Measurements from ENCODE around the gene LRMDA.
A peak's percentile ranks its signal among the peaks of the same experiment; 100 is the strongest.

LRMDA gene

DNA sequence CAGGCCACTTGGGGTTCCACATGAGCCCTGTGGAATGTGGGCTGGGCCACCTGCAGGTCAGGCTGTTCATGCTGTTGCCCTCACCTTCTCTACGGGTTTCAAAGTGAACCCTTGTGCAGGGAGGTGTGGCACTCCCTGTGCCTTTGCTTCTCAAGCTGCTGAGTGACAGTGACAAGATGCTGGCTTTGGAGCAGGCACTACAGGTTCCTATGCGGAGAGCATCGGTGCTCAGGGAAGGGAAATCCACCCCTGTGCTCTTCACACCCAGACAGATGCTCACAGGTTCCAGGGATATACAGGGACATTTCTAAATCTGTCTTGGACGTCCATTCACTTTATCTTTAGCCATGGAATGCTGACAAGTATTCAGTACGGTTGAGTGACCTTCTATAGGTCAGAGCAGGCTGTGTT lies 1005.0 kb downstream of the LRMDA start:
- DNase-seq, result no peak

DNA sequence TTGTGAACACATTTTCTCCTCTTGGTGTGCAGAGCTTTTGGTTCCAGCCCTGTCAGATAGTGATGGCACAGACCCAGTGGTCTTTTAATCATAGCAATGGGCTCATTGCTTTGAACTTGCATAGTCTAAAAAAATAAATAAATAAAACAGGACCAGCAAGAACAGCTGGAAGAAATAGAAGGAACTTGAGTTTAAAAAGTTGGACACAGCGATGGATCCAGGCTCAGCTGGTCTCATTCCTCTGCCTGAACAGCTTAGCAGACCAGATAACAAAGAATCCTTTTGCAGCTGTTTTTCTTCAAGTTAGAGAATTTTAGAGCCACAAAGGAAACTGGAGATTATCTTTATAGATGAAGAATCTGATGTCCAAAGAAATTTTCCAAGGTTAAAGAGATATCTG lies 1005.6 kb downstream of the LRMDA start:
- no peak for DNase-seq

DNA sequence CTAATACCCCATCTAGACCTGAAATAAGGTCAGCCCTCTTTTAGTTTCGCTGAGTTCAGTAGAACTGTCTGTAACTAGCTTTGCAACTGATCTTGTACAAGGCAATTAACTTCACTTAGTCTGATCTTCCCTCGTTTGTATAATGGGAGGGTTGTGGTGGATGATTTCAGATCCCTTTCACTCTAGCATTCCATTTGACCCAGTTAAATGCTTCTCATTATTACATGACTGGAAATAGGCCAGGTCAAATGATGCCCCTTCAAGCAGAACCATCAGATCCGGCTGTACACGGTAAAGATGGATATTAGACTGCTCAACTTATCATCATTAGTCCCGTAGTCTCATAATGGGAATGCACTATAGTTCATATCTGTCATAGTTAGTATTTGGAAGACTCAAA lies 1009.0 kb downstream of the LRMDA start:
- no peak for DNase-seq

- DNase-seq, result no peak
These were observed 1010.7 kb downstream of the LRMDA start for GRCh38 chr10:76442113-76442512.

DNA sequence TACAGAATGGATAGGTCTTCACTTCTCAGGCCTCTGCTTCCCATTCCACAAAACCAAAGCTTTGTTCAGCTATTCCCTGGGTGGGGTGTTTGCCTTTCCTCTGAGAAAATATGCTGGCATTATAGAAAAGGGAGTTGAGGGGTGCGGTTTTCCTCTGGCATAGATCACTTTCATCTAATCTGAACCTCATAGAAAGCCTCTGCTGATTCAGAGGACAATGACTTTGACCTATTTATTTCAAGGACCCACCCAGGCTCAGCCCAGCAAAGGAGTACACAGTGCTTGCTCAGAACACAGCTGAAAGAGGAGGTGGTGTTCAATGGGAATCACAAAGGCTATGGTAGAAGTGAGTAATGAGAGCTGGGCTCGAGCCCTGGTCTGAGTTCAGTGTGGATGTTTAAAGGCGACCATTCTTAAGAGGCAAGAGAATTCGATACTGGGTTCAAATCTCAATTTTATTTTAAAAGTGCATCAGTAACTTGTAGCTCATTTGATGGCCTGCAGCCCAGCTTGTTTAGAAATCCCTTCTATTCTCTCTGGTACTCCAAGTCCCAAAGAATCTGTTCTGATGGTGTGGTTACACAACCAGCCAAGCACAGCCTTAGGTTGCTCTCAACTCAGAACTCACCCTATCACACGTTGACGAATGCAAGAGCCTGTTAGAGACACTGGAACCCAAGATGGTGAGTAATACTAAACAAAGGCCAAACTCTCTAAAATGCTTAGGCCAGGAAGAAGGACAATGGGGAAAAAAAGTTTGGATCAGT lies 1012.8 kb downstream of the LRMDA start:
- DNase-seq, result no peak

DNA sequence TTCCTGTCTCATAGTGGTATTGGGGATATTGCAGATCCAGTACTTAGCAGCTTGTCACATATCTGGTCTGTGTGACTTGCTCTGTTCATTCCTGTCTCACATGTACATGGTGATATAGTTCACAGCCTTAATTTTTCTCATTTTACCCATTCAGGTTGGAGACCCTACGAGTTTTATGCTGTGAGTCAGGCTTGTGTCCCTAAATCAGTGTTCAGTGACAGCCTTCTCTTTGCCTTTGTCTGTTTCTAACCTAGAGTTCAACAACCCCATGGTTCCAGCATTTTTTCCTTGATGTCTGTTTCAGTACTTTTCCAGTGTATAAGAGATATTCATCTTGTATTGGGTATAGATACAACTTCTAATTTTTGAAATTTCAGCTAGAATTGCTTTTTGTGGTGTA lies 1016.2 kb downstream of the LRMDA start:
- DNase-seq, result no peak

DNA sequence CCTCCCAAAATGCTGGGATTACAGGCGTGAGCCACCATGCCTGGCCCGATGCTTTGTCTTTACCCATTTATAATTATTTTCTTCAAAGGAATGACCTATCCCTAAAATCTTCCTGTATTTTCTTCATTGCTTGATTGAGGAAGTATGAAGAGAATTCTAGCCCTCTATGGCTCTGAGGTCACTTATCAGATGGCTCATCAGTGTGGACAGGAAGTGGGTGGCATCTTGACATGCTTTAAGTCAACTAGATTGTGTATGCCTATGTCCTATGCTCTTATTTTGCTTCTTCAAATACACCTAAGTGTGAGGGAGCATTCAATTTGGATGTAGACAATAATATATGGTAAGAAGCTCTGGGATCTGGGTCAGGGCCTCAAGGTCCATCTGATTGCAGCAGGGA lies 1020.5 kb downstream of the LRMDA start:
- DNase-seq, result no peak

GRCh38 chr10:76453332-76453731 lies 1021.9 kb downstream of the LRMDA start:
- no peak for DNase-seq

GRCh38 chr10:76453997-76454396 lies 1022.6 kb downstream of the LRMDA start:
- DNase-seq, result no peak

DNA sequence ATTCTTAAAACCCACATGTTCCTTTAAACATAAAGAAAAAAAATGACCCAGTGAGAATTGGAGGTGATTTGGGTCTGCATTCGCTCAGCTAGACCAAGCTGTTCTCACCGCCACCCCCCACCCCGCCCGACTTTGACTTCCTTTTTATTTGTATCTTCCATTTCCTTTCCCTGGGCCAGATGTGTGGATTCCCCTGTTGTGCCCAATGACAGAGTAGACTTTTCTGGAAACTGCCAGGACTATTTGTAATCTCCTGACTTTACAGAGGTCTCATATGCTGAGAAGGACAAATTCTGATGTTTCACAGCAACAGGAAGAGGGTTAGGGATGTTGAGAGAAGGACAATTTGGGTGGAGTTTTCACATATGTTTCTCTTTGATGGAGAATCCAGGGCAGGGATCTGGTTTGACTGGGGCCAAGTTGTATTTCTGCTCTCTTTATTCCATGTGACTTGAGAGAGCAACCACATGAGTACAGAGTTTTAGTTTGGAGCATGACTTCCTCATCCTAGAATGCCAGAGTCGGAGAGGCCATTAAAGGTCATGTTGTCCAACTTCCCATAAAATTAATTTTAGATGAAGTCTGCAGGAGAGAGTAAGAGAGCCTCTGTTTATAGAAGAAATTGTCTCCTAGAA lies 1023.2 kb downstream of the LRMDA start:
- no peak for DNase-seq

GRCh38 chr10:76456197-76456596 lies 1024.8 kb downstream of the LRMDA start:
- no peak for DNase-seq

GRCh38 chr10:76459016-76459730 lies 1027.7 kb downstream of the LRMDA start:
- no peak for DNase-seq

- DNase-seq, result no peak
These were observed 1029.6 kb downstream of the LRMDA start for GRCh38 chr10:76461024-76461423.

GRCh38 chr10:76463111-76463510 lies 1031.7 kb downstream of the LRMDA start:
- peak; percentile 25 for DNase-seq

DNA sequence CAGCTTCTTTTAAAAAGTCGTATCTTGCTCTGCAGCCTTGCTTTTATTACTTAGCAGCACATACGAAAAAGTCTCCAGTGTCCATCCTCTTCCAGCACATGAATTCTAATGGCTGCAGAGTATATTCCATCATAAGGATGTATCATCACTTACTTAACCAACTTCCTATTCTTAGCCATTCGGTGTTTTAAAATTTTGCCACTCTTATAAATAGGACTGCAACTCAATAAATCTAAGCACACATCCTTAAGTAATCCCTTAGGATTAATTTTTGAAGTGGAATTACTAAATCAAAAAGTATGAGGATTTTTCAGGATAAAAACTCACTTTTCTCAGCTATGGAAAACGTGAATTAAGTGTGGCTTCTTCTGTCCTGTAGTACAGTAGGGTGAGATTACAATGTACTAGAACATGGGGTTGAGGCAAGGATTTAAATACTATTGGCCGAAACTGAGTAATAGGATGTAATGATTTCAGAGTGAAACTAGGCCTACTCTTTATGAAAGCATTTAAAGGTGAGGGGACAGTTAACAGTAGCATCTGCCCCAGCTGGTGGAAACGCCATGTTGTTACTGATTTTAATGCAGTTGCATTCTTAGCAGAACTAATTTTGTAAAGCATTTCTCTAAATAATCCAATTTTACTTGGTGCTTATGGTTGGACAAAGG lies 1035.5 kb downstream of the LRMDA start:
- no peak for DNase-seq

- no peak for DNase-seq
These were observed 1038.3 kb downstream of the LRMDA start for GRCh38 chr10:76469675-76470074.

- no peak for DNase-seq
These were observed 1047.8 kb downstream of the LRMDA start for GRCh38 chr10:76479103-76479790.

DNA sequence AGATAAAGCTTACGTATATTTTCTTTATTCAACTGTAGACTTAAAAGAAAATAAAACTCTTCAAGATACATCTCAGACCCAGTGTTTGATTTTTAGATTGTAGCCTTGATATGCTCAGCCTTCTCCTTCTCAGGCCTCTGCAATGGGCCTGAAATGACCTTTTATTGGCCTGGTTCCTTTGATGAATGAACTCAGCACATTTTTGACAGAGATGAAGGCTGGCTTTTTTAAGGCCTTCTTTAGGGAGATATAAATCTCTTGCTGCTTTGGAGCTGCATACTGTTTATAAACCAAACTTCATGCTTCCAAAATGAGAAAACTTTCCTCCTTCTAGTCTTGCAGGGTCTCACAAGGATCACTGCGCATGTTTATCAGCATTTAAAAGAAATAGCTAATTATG lies 1049.8 kb downstream of the LRMDA start:
- no peak for DNase-seq

DNA sequence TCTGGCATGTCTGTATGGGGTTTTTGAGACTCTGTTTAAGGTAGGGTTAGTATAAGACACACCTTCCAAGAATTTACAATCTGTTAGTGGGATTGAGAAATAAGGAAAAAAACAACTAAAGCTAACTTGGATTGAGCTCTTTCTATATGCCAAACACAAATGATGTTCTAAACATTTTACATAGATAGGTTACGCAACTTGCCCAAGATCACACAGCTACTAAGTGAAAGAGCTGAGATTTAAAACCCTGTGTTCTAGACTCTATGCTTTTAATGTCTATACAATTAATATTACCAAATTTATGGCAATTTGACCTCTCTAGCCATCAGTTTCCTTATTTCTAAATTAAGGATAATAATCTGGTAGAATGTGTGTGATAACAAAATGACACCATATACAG lies 1056.2 kb downstream of the LRMDA start:
- DNase-seq, result no peak

DNA sequence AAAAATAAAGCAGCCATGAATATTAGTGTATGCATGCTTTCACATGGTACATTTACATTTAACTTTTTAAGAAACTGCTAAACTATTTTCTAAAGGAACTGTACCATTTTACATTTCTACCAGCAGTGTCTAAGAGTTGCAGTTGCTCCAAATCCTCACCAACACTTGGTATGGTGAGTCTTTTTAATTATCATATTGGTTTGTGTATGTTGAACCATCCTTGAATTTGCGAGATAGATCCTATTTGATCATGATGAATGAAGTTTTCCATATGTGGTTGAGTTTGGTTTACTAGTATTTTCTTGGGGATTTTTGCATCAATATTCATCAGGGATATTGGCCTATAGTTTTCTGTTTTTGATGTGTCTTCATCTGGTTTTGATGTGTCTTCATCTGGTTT lies 1057.2 kb downstream of the LRMDA start:
- no peak for DNase-seq

DNA sequence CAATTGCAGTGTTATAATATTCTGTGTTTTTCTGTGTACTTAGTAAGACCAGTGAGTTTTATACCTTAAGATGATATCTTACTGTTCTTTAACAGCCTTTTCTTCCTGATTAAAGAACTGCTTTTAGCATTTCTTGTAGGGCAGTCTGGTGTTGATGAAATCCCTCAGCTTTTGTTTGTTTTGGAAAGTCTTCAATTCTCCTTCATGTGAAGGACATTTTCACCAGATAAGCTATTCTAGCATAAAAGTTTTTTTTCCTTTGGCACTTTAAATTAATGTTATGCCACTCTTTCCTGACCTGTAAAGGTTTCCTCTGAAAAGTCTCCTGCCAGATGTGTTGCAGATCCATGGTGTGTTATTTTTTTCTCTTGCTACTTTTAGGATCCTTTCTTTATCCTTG lies 1059.8 kb downstream of the LRMDA start:
- no peak for DNase-seq

DNA sequence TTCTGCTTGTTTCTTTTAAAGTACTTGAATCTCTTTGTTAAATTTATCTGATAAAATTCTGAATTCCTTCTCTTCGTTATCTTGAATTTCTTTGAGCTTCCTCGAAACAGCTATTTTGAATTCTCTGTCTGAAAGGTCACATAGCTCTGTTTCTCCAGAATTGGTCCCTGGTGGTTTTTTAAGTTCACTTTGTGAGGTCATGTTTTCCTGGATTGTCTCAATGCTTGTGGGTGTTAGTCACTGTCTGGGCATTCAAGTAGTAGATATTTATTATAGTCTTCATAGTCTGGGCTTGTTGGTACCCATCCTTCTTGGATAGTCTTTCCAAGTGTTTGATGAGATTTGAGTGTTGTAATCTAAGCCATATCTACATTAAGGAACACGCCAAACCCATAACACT lies 1060.6 kb downstream of the LRMDA start:
- DNase-seq, result no peak

All from GDM1 (cell line).